ENCODE results near the gene RARG.

Gene RARG

GRCh38 chr12:53231921-53232645 is at the start of gene RARG:
TSS of gene RARG (minus strand) at chr12:53232209. CDS start at chr12:53227545, 4,664 bp downstream.
- DNase-seq (ENCODE audit: low read depth), result no peak

- no peak for DNase-seq (ENCODE audit: low read depth)
Measured at GRCh38 chr12:53279888-53280498, 48.0 kb upstream of the RARG start.

GRCh38 chr12:53279283-53279869 is 47.4 kb upstream of the RARG start:
- no peak for DNase-seq (ENCODE audit: low read depth)

- DNase-seq (ENCODE audit: low read depth), result no peak
Measured at GRCh38 chr12:53277981-53278380, 46.0 kb upstream of the RARG start.

- DNase-seq (ENCODE audit: low read depth), result no peak
Measured at GRCh38 chr12:53276511-53276910, 44.5 kb upstream of the RARG start.

- DNase-seq (ENCODE audit: low read depth), result no peak
Measured at GRCh38 chr12:53274445-53274844, 42.4 kb upstream of the RARG start.

- no peak for DNase-seq (ENCODE audit: low read depth)
Measured at GRCh38 chr12:53268630-53269562, 36.9 kb upstream of the RARG start.

GRCh38 chr12:53267999-53268629 is 36.1 kb upstream of the RARG start, which contains the start of gene ESPL1:
TSS of gene ESPL1 (plus strand) at chr12:53268299. CDS start at chr12:53268767, 468 bp downstream.
- DNase-seq (ENCODE audit: low read depth), result peak; percentile 65

- DNase-seq (ENCODE audit: low read depth), result no peak
Measured at GRCh38 chr12:53267306-53267998, 35.4 kb upstream of the RARG start.

GRCh38 chr12:53265783-53266182 is 33.8 kb upstream of the RARG start:
- no peak for DNase-seq (ENCODE audit: low read depth)

- no peak for DNase-seq (ENCODE audit: low read depth)
Measured at GRCh38 chr12:53259891-53260290, 27.9 kb upstream of the RARG start.

- DNase-seq (ENCODE audit: low read depth), result no peak
Measured at GRCh38 chr12:53258541-53259539, 26.8 kb upstream of the RARG start.

- DNase-seq (ENCODE audit: low read depth), result no peak
Measured at GRCh38 chr12:53255996-53256395, 24.0 kb upstream of the RARG start.

GRCh38 chr12:53254816-53255545 is 23.0 kb upstream of the RARG start:
- DNase-seq (ENCODE audit: low read depth), result no peak

- DNase-seq (ENCODE audit: low read depth), result no peak
Measured at GRCh38 chr12:53253298-53253697, 21.3 kb upstream of the RARG start.

- no peak for DNase-seq (ENCODE audit: low read depth)
Measured at GRCh38 chr12:53252349-53252916, 20.4 kb upstream of the RARG start.

- no peak for DNase-seq (ENCODE audit: low read depth)
Measured at GRCh38 chr12:53251477-53252348, 19.7 kb upstream of the RARG start.

GRCh38 chr12:53245286-53245685 is 13.3 kb upstream of the RARG start:
- DNase-seq (ENCODE audit: low read depth), result no peak
